Esophagus muscularis mucosa (tissue), 4 donors: Measurements from ENCODE around the gene GRIK4. TPM values are rescaled to one million over a fixed set of nuclear protein-coding genes. Genes with fewer than 3 reads are reported as not detected.

Experiments used
- DNase-seq: peaks from one replicate; pipeline ENCODE4 v3.0.0-alpha.2; 2017; ENCODE audit errors: extremely low spot score
- H3K27ac ChIP-seq, 4 donors: fragments of 200-600 bp; sonication (generic); replicated peaks in 1 of 4; 1 replicate in 3 of 4; 2 replicates in 1 of 4; pipeline ENCODE4 v1.5.1; 2016 to 2019; ENCODE audit warnings: mild to moderate bottlenecking in 1 of 4
- H3K27me3 ChIP-seq, 4 donors: fragments of 200-600 bp; sonication (generic); one replicate each; pipeline versions ENCODE4 v1.5.1 to v1.6.0; 2016 to 2019
- H3K36me3 ChIP-seq, 4 donors: fragments of 200-600 bp; sonication (generic); one replicate each; pipeline ENCODE4 v1.5.1; 2016 to 2019
- H3K4me1 ChIP-seq, 4 donors: fragments of 200-600 bp; sonication (generic); one replicate each; pipeline ENCODE4 v1.5.1; 2016 to 2019
- H3K4me3 ChIP-seq, 4 donors: fragments of 200-600 bp; sonication (generic); 1 replicate in 2 of 4; 2 replicates in 2 of 4; pipeline ENCODE4 v1.5.1; 2016 to 2019; ENCODE audit warnings: mild to moderate bottlenecking in 4 of 4, moderate library complexity in 1 of 4
- H3K9me3 ChIP-seq, 4 donors: fragments of 200-600 bp; sonication (generic); 1 replicate in 3 of 4; 2 replicates in 1 of 4; pipeline ENCODE4 v1.5.1; 2016 to 2019
- EP300 ChIP-seq: sonication (generic); formaldehyde crosslinking; IDR thresholded peaks from one replicate; pipeline ENCODE4 v1.6.1; 2017; ENCODE audit warnings: antibody characterized with exemption
- POLR2A ChIP-seq: fragments of 450-650 bp; IDR thresholded peaks from one replicate; pipeline ENCODE4 v1.6.1; 2017; ENCODE audit warnings: antibody characterized with exemption, moderate library complexity, mild to moderate bottlenecking, low read depth
- POLR2AphosphoS5 ChIP-seq, 2 donors: sonication (generic); formaldehyde crosslinking; IDR thresholded peaks; one replicate each; pipeline ENCODE4 v1.6.1; 2017; ENCODE audit warnings: antibody characterized with exemption in 2 of 2
- WGBS: methylation state at CpG from one replicate; pipeline ENCODE4 v1.1.5; 2018; 5-methylcytosine and 5-hydroxymethylcytosine counted together
- intact Hi-C: fragments of 100-400 bp; cut with DNase I; formaldehyde crosslinking; loops from one replicate; pipeline ENCODE4 v1.15.1; 2023
- total RNA-seq, 4 donors: library from RNA; depleted of rRNA; stranded (reverse); fragments of >200 nt; gene quantifications; one replicate each; pipeline versions ENCODE4 v1.1.0 to v1.2.1, GENCODE V29; 2016
- TF ChIP-seq, protein P1 (sequence below), 3 experiments: fragments of 200-600 bp in 2 of 3; fragments of 450-650 bp in 1 of 3; sonication (generic) in 2 of 3; IDR thresholded peaks; one replicate each; pipeline ENCODE4 v1.5.1; 2017 to 2019; ENCODE audit warnings: antibody characterized with exemption in 3 of 3, mild to moderate bottlenecking in 2 of 3, moderate library complexity in 1 of 3

The GRIK4 gene
- total RNA-seq, 4 donors from 2014 or later: 0.13 to 0.83 (median 0.43) TPM

DNA sequence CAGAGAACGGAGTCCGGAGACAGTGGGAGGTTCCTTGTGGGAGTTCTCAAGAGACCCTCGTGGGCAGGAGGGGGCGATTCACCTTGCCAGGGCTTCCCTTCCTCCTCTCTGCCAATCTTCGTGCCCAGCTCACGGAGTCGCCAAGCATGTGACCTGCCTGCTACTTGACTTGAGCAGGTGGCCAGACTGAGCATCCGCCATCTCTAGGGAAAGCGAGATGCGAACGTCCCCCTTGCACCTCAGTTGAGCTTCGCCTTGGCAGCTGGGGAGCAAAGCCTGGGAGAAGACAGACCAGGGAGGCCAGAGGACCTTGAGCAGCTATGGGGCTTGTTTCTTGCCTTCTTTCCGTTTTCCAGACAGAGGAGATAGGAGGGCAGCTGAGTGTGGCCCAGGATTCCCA lies 123.2 kb downstream of the GRIK4 start:
- H3K4me1 ChIP-seq: no peaks in the 10 kb centered on the region
- intact Hi-C loops: no loop called here
- H3K9me3 ChIP-seq: no peaks in the 10 kb centered on the region
- H3K4me3 ChIP-seq: no peak overlapping the region
- H3K27ac ChIP-seq: no peak overlapping the region
- H3K27me3 ChIP-seq: peaks cover 0 to 33% (median 0%) of the 10 kb centered on the region in 4 donors
- WGBS: 78% methylated on average over 6 of the region's 13 CpGs
- H3K36me3 ChIP-seq: no peaks in the 10 kb centered on the region
- no peak for TF ChIP-seq EP300
- TF ChIP-seq POLR2AphosphoS5 (IDR thresholded peaks at IDR 0.05): no peak
- TF ChIP-seq, protein P1, sequence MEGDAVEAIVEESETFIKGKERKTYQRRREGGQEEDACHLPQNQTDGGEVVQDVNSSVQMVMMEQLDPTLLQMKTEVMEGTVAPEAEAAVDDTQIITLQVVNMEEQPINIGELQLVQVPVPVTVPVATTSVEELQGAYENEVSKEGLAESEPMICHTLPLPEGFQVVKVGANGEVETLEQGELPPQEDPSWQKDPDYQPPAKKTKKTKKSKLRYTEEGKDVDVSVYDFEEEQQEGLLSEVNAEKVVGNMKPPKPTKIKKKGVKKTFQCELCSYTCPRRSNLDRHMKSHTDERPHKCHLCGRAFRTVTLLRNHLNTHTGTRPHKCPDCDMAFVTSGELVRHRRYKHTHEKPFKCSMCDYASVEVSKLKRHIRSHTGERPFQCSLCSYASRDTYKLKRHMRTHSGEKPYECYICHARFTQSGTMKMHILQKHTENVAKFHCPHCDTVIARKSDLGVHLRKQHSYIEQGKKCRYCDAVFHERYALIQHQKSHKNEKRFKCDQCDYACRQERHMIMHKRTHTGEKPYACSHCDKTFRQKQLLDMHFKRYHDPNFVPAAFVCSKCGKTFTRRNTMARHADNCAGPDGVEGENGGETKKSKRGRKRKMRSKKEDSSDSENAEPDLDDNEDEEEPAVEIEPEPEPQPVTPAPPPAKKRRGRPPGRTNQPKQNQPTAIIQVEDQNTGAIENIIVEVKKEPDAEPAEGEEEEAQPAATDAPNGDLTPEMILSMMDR (IDR thresholded peaks at IDR 0.05): no peak
- no peak for DNase-seq

- no peaks in the 10 kb centered on the region for H3K9me3 ChIP-seq
- WGBS: 83% methylated on average over 8 of the region's 9 CpGs
- TF ChIP-seq, protein P1 (IDR thresholded peaks at IDR 0.05): no peak
- TF ChIP-seq POLR2A: no peak
- no peak for TF ChIP-seq EP300
- TF ChIP-seq POLR2AphosphoS5 (IDR thresholded peaks at IDR 0.05): no peak
- H3K36me3 ChIP-seq: no peaks in the 10 kb centered on the region
- no peaks in the 10 kb centered on the region for H3K4me1 ChIP-seq
- intact Hi-C loops: no loop called here
- no peak for DNase-seq
- H3K4me3 ChIP-seq: no peak overlapping the region
- peaks cover 0 to 35% (median 0%) of the 10 kb centered on the region in 4 donors for H3K27me3 ChIP-seq
- H3K27ac ChIP-seq: no peak overlapping the region
Measured at GRCh38 chr11:120635136-120635810, 123.7 kb downstream of the GRIK4 start.

DNA sequence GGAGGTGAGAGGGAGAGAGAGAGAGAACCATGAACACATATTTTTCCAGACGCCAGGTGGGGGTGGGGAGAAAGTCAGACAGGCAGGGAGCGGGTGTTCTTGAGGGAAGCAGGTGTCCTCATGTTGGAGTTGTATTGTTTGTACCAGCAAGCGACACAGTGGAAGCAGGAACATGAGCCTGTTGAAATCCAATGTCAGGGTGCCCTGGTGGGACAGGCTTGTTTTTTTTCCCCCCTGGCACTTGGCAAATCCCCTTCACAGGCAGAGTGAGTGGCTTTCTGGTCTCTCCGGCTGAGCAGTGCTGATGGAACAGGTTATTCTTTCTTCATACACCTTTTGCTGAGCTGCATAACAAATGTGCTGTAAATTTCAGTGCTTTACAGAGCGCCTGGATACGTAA lies 125.6 kb downstream of the GRIK4 start:
- TF ChIP-seq, protein P1 (IDR thresholded peaks at IDR 0.05): no peak
- TF ChIP-seq POLR2A: no peak
- no peak for TF ChIP-seq POLR2AphosphoS5 (IDR thresholded peaks at IDR 0.05)
- no peak for TF ChIP-seq EP300
- DNase-seq: no peak
- no peaks in the 10 kb centered on the region for H3K9me3 ChIP-seq
- H3K36me3 ChIP-seq: no peaks in the 10 kb centered on the region
- WGBS: 68% methylated on average over 6 of the region's 6 CpGs
- no peak overlapping the region for H3K4me3 ChIP-seq
- no peaks in the 10 kb centered on the region for H3K4me1 ChIP-seq
- intact Hi-C loops: no loop called here
- H3K27ac ChIP-seq: no peak overlapping the region
- peaks cover 0 to 43% (median 0%) of the 10 kb centered on the region in 4 donors for H3K27me3 ChIP-seq

GRCh38 chr11:120642196-120642894 lies 130.8 kb downstream of the GRIK4 start:
- DNase-seq: no peak

More at GRCh38 chr11:120642196-120642894, 130.8 kb downstream of the GRIK4 start:
- Histone ChIP-seq H3K27ac (no peak overlapping the region), H3K27me3 (peaks cover 0 to 52% (median 0%) of the 10 kb centered on the region in 4 donors), H3K9me3 (no peaks in the 10 kb centered on the region), H3K36me3 (no peaks in the 10 kb centered on the region), H3K4me1 (no peaks in the 10 kb centered on the region), H3K4me3 (no peak overlapping the region)
- WGBS: 85% methylated on average over 10 of the region's 10 CpGs
- intact Hi-C loops: no loop called here
- TF ChIP-seq POLR2AphosphoS5 (IDR thresholded peaks at IDR 0.05): no peak
- TF ChIP-seq, protein P1 (IDR thresholded peaks at IDR 0.05): no peak
- no peak for TF ChIP-seq POLR2A
- no peak for TF ChIP-seq EP300
